GM21360 (cell line): ENCODE results near the gene STOM.

Experiments used
- ATAC-seq: cut with Tn5 transposase; IDR thresholded peaks from one replicate; pipeline ENCODE4 v1.9.1; 2021; ENCODE audit warnings: mild to moderate bottlenecking, moderate library complexity; ENCODE audit not compliant: unreplicated experiment

The STOM gene

GRCh38 chr9:121289026-121289771 lies 80.9 kb downstream of the STOM start:
- no peak for ATAC-seq
